GM12875 (cell line): Measurements from ENCODE around the gene PSEN1.
"Not testable (repeated sequence)": the region's sequence is repeated elsewhere in the genome, so short reads cannot be mapped to it uniquely, and the experiment has no call there.

ENCODE experiments used
- H3K4me3 ChIP-seq: one replicate; pipeline ENCODE4 v1.5.1; 2011; ENCODE audit warnings: low read depth, low read length, control low read depth
- TF ChIP-seq, protein P1 (sequence below): IDR thresholded peaks from 2 replicates; pipeline ENCODE4 v1.5.1; 2011; ENCODE audit warnings: low read depth, mild to moderate bottlenecking, control low read depth, inconsistent platforms, low read length, moderate library complexity, borderline replicate concordance; ENCODE audit not compliant: insufficient read depth

Gene PSEN1

DNA sequence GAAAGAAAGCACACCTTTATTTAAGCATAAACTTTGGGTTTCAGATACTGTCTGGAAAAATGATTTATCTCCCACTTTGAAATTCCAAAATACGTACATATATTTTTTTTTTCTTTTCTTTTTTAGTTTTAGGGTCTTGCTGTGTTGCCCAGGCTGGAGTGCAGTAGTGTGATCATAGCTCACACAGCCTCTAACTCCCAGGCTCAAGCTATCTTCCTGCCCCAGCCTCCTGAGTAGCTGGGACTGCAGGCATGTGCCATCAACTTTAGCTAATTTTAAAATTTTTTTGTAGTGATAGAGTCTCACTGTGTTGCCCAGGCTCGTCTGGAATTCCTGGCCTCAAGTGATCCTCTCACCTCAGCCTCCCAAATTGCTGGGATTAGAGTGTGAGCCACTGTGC is 55.1 kb downstream of the PSEN1 start:
- TF ChIP-seq, protein P1, sequence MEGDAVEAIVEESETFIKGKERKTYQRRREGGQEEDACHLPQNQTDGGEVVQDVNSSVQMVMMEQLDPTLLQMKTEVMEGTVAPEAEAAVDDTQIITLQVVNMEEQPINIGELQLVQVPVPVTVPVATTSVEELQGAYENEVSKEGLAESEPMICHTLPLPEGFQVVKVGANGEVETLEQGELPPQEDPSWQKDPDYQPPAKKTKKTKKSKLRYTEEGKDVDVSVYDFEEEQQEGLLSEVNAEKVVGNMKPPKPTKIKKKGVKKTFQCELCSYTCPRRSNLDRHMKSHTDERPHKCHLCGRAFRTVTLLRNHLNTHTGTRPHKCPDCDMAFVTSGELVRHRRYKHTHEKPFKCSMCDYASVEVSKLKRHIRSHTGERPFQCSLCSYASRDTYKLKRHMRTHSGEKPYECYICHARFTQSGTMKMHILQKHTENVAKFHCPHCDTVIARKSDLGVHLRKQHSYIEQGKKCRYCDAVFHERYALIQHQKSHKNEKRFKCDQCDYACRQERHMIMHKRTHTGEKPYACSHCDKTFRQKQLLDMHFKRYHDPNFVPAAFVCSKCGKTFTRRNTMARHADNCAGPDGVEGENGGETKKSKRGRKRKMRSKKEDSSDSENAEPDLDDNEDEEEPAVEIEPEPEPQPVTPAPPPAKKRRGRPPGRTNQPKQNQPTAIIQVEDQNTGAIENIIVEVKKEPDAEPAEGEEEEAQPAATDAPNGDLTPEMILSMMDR, result no peak

GRCh38 chr14:73194306-73194705 is 58.0 kb downstream of the PSEN1 start:
- not testable (repeated sequence) for H3K4me3 ChIP-seq

More for the DNA sequence above, 55.1 kb downstream of the PSEN1 start:
- no peak overlapping the region for H3K4me3 ChIP-seq

- TF ChIP-seq, protein P1, result no peak
Measured at GRCh38 chr14:73198253-73198652, 61.9 kb downstream of the PSEN1 start.

GRCh38 chr14:73203527-73203926 is 67.2 kb downstream of the PSEN1 start:
- TF ChIP-seq, protein P1, result no peak
- H3K4me3 ChIP-seq, result no peak overlapping the region

More at GRCh38 chr14:73198253-73198652, 61.9 kb downstream of the PSEN1 start:
- H3K4me3 ChIP-seq, result no peak overlapping the region

- H3K4me3 ChIP-seq, result no peak overlapping the region
Measured at GRCh38 chr14:73207615-73208014, 71.3 kb downstream of the PSEN1 start.

DNA sequence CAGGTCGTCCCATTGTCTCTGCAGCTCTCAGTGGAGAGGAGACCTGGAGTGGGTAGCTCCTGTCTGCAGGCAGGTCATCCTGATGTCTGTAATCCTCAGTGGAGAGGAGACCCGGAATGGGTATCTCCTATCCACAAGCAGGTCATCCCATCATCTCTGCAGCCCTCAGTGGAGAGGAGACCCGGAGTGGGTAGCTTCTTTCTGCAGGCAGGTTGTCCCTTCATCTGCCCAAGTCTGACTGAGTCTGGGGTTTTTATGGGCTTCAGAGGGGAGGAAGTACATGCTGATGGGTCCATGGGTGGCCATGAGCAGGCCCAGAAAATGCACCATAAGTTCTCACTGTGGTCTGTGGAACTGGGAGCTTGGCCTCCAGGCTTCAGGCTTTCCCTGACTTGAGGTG is 72.1 kb downstream of the PSEN1 start:
- TF ChIP-seq, protein P1, result no peak
- H3K4me3 ChIP-seq, result no peak overlapping the region

More at GRCh38 chr14:73207615-73208014, 71.3 kb downstream of the PSEN1 start:
- TF ChIP-seq, protein P1, result no peak

- TF ChIP-seq, protein P1, result no peak
- H3K4me3 ChIP-seq, result no peak overlapping the region
Measured at GRCh38 chr14:73208846-73209245, 72.5 kb downstream of the PSEN1 start.

DNA sequence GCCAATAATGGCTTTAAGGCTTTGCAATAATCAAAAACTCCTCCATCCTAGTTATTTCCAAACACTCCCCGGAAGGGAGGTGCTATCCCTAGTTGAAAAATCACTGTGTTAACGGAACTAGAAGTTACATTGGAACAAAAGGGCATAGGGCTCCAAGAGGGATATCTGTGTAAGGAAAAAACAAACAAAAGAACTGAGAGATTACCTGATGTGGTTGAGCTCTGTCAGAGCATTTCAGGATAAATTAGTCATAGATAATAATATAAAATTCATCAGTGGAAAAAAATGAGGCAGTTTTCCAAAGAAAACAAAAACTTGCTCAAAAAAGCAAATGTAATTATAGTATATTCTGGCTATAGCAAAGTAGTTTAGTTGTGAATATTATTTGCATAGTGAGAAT is 73.6 kb downstream of the PSEN1 start:
- H3K4me3 ChIP-seq, result no peak overlapping the region
- TF ChIP-seq, protein P1, result no peak
